ENCODE results near the gene PRRC1. TPM values are rescaled to one million over a fixed set of nuclear protein-coding genes. Genes with fewer than 3 reads are reported as not detected.

Gene PRRC1
- total and polyA plus RNA-seq, 7 donors = 19.3 to 32.1 (median 28.8) TPM

GRCh38 chr5:127586066-127586770, 68.8 kb downstream of the PRRC1 start:
- intact Hi-C loops (cut with DNase I) = no loop called here
- 68 to 70% methylated on average over 5 of the region's 5 CpGs for WGBS, 2 donors
- H3K36me3 ChIP-seq = no peaks in the 10 kb centered on the region
- no peak for DNase-seq
- no peak overlapping the region for H3K4me3 ChIP-seq
- no peaks in the 10 kb centered on the region for H3K9me3 ChIP-seq
- no peak overlapping the region for H3K27ac ChIP-seq
- H3K4me1 ChIP-seq = no peaks in the 10 kb centered on the region
- no peaks in the 10 kb centered on the region for H3K27me3 ChIP-seq
- TF ChIP-seq POLR2A (IDR thresholded peaks at IDR 0.05) (no peak), CTCF (IDR thresholded peaks at IDR 0.05) (no peak), EP300 (IDR thresholded peaks at IDR 0.05) (no peak), POLR2AphosphoS5 (IDR thresholded peaks at IDR 0.05) (no peak)

GRCh38 chr5:127586811-127587210, 69.4 kb downstream of the PRRC1 start:
- DNase-seq = no peak
- Histone ChIP-seq H3K27me3 (no peaks in the 10 kb centered on the region), H3K27ac (no peak overlapping the region), H3K4me1 (no peaks in the 10 kb centered on the region), H3K9me3 (no peaks in the 10 kb centered on the region), H3K4me3 (no peak overlapping the region), H3K36me3 (no peaks in the 10 kb centered on the region)
- TF ChIP-seq POLR2A (IDR thresholded peaks at IDR 0.05) (no peak), EP300 (IDR thresholded peaks at IDR 0.05) (no peak), POLR2AphosphoS5 (IDR thresholded peaks at IDR 0.05) (no peak), CTCF (IDR thresholded peaks at IDR 0.05) (no peak)
- intact Hi-C loops (cut with DNase I) = no loop called here

GRCh38 chr5:127587246-127587917, 69.9 kb downstream of the PRRC1 start:
- H3K4me3 ChIP-seq = no peak overlapping the region
- WGBS, 2 donors = 27 to 69% methylated on average over 4 of the region's 4 CpGs
- no peak for DNase-seq
- no peak overlapping the region for H3K27ac ChIP-seq
- H3K27me3 ChIP-seq = no peaks in the 10 kb centered on the region
- no peak for TF ChIP-seq POLR2A (IDR thresholded peaks at IDR 0.05)
- TF ChIP-seq CTCF (IDR thresholded peaks at IDR 0.05) = no peak
- TF ChIP-seq POLR2AphosphoS5 (IDR thresholded peaks at IDR 0.05) = no peak
- no peak for TF ChIP-seq EP300 (IDR thresholded peaks at IDR 0.05)
- no peaks in the 10 kb centered on the region for H3K9me3 ChIP-seq
- no peaks in the 10 kb centered on the region for H3K36me3 ChIP-seq
- H3K4me1 ChIP-seq = no peaks in the 10 kb centered on the region
- intact Hi-C loops (cut with DNase I) = no loop called here

DNA sequence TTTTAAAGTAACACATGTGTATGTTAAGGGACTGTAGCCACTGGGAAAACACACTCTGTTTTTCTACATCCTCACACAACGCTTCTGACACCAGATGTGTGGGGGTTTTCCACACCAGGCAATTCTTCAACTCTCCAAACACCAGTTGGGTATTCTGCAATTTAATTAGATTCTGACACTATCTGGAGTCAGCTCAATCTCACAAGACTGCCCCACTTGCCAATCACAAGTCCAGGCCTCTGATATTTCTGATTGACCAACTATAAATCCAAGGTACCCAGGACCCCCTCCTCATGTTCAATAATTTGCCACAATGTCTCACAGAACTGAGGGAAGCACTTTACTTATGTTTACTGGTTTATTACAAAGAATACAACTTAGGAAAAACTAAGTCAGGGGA, 70.9 kb downstream of the PRRC1 start:
- intact Hi-C loops (cut with DNase I) = no loop called here
- H3K9me3 ChIP-seq = no peaks in the 10 kb centered on the region
- H3K4me3 ChIP-seq = no peak overlapping the region
- H3K36me3 ChIP-seq = no peaks in the 10 kb centered on the region
- H3K27ac ChIP-seq = no peak overlapping the region
- TF ChIP-seq CTCF (IDR thresholded peaks at IDR 0.05) (no peak), EP300 (IDR thresholded peaks at IDR 0.05) (no peak), POLR2AphosphoS5 (IDR thresholded peaks at IDR 0.05) (no peak), POLR2A (IDR thresholded peaks at IDR 0.05) (no peak)
- no peaks in the 10 kb centered on the region for H3K4me1 ChIP-seq
- no peaks in the 10 kb centered on the region for H3K27me3 ChIP-seq
- 90 to 91% methylated on average over 1 of the region's 1 CpG for WGBS, 2 donors
- no peak for DNase-seq
